ENCODE measurements around the gene PACRG. TPM values are rescaled to one million over a fixed set of nuclear protein-coding genes. Genes with fewer than 3 reads are reported as not detected.

PACRG gene
- total and polyA plus RNA-seq, 2 experiments from 2014 or later = 0.17 to 0.68 TPM

DNA sequence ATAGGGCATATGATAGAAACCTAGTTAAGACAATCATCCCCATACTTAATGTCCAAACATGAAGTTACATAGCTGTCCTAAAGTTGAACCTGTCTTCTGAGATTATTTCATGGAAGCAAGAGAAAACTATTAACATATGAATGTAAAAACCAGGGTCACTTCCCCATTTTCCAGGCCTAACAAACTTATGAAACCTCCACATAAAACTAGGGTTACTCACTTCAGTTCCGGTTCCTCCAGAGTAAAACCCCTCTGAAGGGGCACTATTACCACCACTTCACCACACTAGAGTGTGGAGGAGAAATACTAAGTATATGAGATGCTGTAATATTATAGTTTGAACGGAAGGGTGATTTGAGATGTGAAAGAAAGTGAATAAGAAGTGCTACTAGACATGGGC is 15.1 kb upstream of the PACRG start (continued):
- TF ChIP-seq ZNF331 (CRISPR knock-in tag; IDR thresholded peaks at IDR 0.05; ENCODE audit: low read depth) (no peak), CREB1 (CRISPR knock-in tag; IDR thresholded peaks at IDR 0.05; ENCODE audit: low read depth) (no peak), STAT1 (IDR thresholded peaks at IDR 0.05; ENCODE audit: unreplicated experiment) (no peak), EZH2 (IDR thresholded peaks at IDR 0.05; ENCODE audit: low read depth, unreplicated experiment) (no peak), NANOG (IDR thresholded peaks at IDR 0.05; ENCODE audit: borderline replicate concordance) (no peak), JUNB (IDR thresholded peaks at IDR 0.05; ENCODE audit: unreplicated experiment) (no peak)
- TF ChIP-seq, protein P1, sequence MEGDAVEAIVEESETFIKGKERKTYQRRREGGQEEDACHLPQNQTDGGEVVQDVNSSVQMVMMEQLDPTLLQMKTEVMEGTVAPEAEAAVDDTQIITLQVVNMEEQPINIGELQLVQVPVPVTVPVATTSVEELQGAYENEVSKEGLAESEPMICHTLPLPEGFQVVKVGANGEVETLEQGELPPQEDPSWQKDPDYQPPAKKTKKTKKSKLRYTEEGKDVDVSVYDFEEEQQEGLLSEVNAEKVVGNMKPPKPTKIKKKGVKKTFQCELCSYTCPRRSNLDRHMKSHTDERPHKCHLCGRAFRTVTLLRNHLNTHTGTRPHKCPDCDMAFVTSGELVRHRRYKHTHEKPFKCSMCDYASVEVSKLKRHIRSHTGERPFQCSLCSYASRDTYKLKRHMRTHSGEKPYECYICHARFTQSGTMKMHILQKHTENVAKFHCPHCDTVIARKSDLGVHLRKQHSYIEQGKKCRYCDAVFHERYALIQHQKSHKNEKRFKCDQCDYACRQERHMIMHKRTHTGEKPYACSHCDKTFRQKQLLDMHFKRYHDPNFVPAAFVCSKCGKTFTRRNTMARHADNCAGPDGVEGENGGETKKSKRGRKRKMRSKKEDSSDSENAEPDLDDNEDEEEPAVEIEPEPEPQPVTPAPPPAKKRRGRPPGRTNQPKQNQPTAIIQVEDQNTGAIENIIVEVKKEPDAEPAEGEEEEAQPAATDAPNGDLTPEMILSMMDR (conservative IDR thresholded peaks at IDR 0.05; ENCODE audit: low read depth in 2 of 2) = no peak
- TF ChIP-seq, protein P2, sequence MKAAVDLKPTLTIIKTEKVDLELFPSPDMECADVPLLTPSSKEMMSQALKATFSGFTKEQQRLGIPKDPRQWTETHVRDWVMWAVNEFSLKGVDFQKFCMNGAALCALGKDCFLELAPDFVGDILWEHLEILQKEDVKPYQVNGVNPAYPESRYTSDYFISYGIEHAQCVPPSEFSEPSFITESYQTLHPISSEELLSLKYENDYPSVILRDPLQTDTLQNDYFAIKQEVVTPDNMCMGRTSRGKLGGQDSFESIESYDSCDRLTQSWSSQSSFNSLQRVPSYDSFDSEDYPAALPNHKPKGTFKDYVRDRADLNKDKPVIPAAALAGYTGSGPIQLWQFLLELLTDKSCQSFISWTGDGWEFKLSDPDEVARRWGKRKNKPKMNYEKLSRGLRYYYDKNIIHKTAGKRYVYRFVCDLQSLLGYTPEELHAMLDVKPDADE (IDR thresholded peaks at IDR 0.05) = no peak

DNA sequence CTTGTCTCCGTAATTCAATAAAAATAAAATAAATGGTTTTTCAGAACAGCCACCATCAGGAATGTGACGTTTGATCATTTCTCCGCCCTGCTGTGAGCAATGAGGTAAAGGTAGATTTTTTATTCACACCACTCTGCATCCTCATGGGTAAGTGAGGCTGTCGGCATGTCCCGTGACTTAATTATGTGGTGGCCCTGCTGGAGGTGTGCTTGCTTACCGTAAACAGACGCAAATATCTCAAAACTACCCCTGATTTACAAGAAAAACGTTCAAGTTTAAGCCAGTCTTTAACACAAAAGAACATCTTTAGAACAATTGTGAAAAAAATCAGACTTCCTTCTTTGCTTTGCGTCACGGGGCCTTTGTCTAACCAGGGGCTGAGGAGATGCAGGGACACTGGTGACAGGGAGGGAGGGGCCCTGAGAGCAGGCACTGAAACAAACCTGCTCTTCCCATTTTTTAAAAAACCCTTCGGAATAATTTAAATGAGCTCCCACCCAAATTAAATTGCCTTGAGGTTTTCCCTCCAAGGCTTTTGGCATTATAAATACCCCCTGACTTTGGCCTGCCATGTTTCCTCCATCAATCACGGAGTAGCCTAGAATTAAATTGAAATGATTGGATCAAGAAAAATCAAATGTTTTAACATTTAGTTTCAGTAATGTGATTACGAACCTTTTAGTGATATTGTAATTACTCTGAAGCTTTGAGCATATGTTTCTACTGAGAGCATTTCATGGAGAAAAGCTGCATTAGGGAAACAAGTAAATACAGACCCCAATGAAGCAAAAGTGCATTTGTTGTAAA is 13.6 kb upstream of the PACRG start:
- Histone ChIP-seq H3K36me3 (ENCODE audit: insufficient read depth) (0 out of 2 replicates have a peak, but pooled peaks cover 2% of the 10 kb centered on the region), H3K27me3 (ENCODE audit: insufficient read depth) (no peaks in the 10 kb centered on the region), H3K4me1 (ENCODE audit: insufficient read depth) (peaks cover 19% of the 10 kb centered on the region), H4K20me1 (replicated peaks; ENCODE audit: insufficient read depth) (no peaks in the 10 kb centered on the region), H3K4me3 (no peak overlapping the region), H3K27ac (ENCODE audit: low read depth) (peak overlapping the region; percentile 18; the same call in 1 of the 2 replicates), H3F3A (replicated peaks; ENCODE audit: low read depth) (no peaks in the 10 kb centered on the region), H2AFZ (peak overlapping the region; percentile 9; the same call in 1 of the 2 replicates), H3K9me2 (ENCODE audit: insufficient read depth) (no peaks in the 10 kb centered on the region), H3K4me2 (no peak overlapping the region), H3K79me2 (replicated peaks; ENCODE audit: insufficient read depth) (no peaks in the 10 kb centered on the region)
- H3K4me3 Mint-ChIP-seq = no peak overlapping the region
- peak; percentile 58 for ATAC-seq
- peak overlapping the region; percentile 79; the same call in 1 of the 2 replicates for H3K27ac Mint-ChIP-seq
- H3K27me3 Mint-ChIP-seq (ENCODE audit: insufficient read depth, low read depth, poor library complexity) = peaks cover 5% of the 10 kb centered on the region
- H3K9me3 Mint-ChIP-seq = peaks cover 8% of the 10 kb centered on the region
- peaks cover 8% of the 10 kb centered on the region; the same call in 2 of the 3 replicates for H3K36me3 Mint-ChIP-seq (ENCODE audit: low read depth)
- peak; percentile 21 for DNase-seq (ENCODE audit: low spot score)
- H3K4me1 Mint-ChIP-seq = peaks cover 20% of the 10 kb centered on the region
- no peak for TF ChIP-seq CREB1 (CRISPR knock-in tag; IDR thresholded peaks at IDR 0.05; ENCODE audit: low read depth)
- no peak for TF ChIP-seq JUNB (IDR thresholded peaks at IDR 0.05; ENCODE audit: unreplicated experiment)
- TF ChIP-seq EZH2phosphoT487 (IDR thresholded peaks at IDR 0.05; ENCODE audit: unreplicated experiment) = no peak
- TF ChIP-seq, protein P3, sequence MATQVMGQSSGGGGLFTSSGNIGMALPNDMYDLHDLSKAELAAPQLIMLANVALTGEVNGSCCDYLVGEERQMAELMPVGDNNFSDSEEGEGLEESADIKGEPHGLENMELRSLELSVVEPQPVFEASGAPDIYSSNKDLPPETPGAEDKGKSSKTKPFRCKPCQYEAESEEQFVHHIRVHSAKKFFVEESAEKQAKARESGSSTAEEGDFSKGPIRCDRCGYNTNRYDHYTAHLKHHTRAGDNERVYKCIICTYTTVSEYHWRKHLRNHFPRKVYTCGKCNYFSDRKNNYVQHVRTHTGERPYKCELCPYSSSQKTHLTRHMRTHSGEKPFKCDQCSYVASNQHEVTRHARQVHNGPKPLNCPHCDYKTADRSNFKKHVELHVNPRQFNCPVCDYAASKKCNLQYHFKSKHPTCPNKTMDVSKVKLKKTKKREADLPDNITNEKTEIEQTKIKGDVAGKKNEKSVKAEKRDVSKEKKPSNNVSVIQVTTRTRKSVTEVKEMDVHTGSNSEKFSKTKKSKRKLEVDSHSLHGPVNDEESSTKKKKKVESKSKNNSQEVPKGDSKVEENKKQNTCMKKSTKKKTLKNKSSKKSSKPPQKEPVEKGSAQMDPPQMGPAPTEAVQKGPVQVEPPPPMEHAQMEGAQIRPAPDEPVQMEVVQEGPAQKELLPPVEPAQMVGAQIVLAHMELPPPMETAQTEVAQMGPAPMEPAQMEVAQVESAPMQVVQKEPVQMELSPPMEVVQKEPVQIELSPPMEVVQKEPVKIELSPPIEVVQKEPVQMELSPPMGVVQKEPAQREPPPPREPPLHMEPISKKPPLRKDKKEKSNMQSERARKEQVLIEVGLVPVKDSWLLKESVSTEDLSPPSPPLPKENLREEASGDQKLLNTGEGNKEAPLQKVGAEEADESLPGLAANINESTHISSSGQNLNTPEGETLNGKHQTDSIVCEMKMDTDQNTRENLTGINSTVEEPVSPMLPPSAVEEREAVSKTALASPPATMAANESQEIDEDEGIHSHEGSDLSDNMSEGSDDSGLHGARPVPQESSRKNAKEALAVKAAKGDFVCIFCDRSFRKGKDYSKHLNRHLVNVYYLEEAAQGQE (IDR thresholded peaks at IDR 0.05; ENCODE audit: unreplicated experiment) = no peak
- no peak for TF ChIP-seq STAT1 (IDR thresholded peaks at IDR 0.05; ENCODE audit: unreplicated experiment)
- TF ChIP-seq POLR2AphosphoS5 (IDR thresholded peaks at IDR 0.05; ENCODE audit: low read depth) = no peak
- TF ChIP-seq, protein P1 (conservative IDR thresholded peaks at IDR 0.05; ENCODE audit: low read depth in 2 of 2) = no peak
- no peak for TF ChIP-seq ZNF331 (CRISPR knock-in tag; IDR thresholded peaks at IDR 0.05; ENCODE audit: low read depth)
- no peak for TF ChIP-seq ZNF114 (CRISPR knock-in tag; IDR thresholded peaks at IDR 0.05)
- no peak for TF ChIP-seq EZH2 (IDR thresholded peaks at IDR 0.05; ENCODE audit: low read depth, unreplicated experiment)
- TF ChIP-seq, protein P2 (IDR thresholded peaks at IDR 0.05) = no peak
- TF ChIP-seq NANOG (IDR thresholded peaks at IDR 0.05; ENCODE audit: borderline replicate concordance) = no peak
